Stimulated activated CD4-positive, alpha-beta T cell treated with anti-CD3 and anti-CD28 coated beads, Interleukin-2, amount 100 ng/mL, for 24 hours (primary cell): ENCODE data around the gene CTSA.

ENCODE experiments used
- DNase-seq, 2 donors: peaks; one replicate each; pipeline ENCODE4 v3.0.0-alpha.2; 2020

Gene CTSA

DNA sequence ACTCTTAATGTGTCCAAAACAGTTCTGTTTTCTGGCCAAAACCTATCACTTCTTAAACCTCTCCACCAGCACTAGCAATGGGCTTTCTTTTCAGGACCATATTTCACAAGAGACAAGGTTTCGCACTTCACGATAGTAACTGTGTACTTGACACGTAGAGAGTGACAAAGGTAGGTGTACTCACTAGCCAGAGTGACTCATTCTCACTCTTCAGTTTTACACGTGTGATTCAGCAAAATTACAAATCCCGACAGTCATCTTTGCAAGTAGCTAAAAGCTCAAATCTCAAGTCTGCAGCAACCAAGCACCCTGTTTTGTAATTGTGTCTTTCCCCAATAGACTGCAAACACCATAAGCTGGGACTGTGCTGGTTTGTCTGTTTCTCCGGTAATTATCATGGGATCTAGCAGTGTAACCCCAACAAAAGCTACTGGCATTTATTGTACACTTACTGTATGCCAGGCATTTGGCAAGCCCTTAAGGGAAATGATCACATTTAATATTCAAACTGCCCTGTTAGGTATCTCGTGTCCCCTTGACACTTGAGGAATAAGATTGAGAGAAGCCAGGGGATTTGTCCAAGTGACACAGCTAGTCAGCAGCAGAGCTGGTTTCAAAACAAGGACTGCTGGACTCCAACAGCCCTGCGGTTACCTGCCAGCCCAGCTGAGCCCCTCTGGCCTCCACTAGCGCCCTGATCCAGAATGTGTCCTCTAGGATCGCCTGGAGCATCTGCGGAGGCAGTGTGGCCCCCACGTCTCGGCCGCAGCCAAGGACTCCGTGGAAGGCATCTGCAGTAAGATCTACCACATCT is 53.2 kb downstream of the CTSA start:
- no peak for DNase-seq

DNA sequence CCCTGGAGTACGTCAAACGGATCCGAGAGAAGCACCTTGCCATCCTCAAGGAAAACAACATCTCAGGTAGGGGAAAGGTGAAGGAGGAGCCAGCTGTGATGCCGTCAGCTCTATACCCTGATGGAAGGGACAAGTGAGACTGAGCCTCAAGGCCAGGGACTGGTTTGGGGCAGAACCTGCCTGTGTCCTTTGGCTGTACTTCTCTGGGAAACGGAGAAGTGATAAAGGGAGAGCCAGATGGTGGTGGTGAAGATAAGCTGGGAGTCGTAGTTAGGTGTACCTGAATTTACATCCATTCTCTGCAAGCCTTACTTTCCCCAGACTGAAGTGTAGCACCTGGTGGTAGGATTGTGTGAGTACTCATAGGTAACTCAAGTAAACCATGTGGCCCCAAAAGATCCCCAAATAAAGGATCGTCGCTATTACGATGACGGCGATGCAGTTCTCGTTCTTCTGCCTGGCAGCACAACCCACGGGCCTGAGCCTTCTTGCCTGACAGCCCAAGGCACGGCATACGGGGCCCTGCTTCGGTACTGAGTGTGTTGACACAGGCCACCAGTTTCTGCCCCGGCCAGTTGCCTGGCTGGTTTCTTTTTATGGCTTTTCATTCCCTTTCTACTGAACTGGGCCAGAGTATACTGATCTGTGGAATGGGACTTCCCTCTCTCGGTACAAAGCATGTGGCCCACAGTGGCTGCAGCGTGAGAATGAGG is 54.0 kb downstream of the CTSA start:
- DNase-seq, result no peak

DNA sequence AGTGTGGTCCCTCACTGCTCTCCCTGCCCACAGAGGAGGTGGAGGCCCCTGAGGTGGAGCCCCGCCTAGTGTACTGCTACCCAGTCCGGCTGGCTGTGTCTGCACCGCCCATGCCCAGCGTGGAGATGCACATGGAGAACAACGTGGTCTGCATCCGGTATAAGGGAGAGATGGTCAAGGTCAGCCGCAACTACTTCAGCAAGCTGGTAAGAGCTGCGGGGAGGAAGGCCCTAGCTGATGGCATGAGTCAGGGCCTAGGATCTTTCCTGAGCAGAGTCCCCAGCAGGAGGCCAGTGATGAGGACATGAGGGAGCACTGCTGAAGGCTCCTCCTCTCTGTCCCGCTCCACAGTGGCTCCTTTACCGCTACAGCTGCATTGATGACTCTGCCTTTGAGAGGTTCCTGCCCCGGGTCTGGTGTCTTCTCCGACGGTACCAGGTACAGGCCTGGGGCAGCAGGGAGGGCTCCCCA is 54.6 kb downstream of the CTSA start:
- DNase-seq, result no peak

DNA sequence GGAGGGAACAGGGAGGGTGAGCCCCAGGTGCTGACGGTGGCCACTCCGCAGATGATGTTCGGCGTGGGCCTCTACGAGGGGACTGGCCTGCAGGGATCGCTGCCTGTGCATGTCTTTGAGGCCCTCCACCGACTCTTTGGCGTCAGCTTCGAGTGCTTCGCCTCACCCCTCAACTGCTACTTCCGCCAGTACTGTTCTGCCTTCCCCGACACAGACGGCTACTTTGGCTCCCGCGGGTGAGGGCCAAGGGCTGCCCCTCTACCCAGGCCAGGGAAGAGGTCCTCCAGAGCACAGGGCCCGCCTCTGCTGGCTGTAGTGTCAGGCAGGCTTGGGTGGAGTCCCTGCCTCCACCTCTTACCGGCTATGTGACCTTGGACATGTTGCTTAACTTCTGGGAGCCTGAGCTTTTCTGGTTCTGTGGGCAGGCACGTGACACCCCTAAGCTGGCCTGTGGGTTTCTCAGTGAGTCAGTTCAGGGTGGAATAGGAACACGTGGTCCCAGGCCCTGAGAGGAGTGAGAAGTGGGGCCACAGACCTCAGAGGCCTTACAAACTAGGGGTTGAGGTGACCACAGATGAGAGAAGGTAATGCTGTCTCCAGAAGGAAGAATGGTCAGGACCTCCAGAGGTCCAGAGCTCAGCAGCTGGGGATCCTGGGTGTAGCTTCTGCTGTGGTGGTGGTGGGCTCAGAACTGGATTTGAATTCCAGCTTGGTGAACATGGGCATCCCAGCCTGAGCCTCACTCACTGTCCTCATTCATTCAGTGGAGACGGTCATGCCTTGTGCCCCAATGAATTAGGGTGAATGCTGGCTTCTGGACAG is 55.2 kb downstream of the CTSA start:
- peak in 1 of 2 donors; percentile 37 for DNase-seq

DNA sequence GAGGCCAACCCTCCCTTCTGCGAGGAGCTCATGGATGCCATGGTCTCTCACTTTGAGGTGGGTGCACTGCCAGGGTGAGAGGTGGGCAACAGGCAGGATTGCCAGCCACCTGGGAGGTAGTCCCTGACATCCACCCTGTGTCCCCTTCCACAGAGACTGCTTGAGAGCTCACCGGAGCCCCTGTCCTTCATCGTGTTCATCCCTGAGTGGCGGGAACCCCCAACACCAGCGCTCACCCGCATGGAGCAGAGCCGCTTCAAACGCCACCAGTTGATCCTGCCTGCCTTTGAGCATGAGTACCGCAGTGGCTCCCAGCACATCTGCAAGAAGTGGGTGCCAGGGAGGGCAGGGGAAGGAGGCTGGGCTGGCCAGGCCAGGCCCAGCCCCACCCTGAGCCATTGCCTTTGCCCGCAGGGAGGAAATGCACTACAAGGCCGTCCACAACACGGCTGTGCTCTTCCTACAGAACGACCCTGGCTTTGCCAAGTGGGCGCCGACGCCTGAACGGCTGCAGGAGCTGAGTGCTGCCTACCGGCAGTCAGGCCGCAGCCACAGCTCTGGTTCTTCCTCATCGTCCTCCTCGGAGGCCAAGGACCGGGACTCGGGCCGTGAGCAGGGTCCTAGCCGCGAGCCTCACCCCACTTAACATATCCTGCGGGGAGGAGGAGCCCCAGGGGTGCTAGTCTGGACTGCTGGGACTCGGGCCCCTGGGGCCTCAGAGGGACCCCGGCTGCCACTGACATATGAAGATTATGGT is 56.2 kb downstream of the CTSA start:
- DNase-seq, result no peak

DNA sequence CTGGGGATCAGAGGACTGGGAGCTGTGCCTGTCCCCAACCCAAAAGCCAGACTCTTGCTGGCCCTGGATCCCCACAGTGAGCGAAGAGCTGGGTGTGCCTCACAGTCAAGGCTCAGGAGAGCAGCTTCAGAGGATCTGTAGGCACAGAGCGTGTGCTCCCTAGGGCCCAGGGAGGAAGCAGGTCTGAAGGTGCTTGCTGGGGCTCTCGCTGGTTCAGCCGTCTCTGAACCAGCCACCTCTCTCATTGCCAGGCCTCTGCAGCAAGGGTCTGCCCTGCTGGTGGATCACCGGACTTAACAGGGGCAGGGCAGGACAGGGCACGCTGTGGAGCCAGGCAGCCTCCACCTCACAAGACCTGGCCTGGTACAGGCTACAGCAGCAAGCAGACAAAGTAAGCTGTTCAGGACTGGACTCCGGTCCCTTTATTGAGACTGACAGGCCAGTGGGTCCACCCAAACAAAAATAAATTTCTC is 57.2 kb downstream of the CTSA start:
- DNase-seq, result no peak
